DMS153 (cell line): ENCODE measurements around the gene RDH8.

Source experiments
- DNase-seq: peaks from one replicate; lab custom pipeline; 2025; lab: John Stamatoyannopoulos, UW

Gene RDH8

DNA sequence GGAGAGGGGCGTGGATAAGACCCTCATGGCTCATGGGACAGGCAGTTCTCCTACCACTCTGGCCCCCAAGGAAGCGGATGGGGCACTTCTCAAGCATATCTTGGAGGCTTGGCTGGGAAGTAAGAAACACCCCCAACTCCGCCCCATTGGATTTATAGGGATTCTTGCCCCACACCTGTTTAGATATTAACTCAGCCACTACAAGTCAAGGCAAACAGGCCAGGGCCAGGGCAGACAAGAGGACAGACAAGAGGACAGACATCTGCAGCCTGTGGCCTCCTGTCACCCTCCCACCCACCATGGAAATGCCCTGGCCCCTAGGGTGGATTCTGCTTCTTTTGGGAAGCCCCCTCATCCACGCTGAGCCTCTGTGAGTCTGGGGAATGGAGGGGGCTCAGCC, 24.1 kb downstream of the RDH8 start:
- no peak for DNase-seq

GRCh38 chr19:10037809-10038208, 24.5 kb downstream of the RDH8 start:
- DNase-seq = no peak

DNA sequence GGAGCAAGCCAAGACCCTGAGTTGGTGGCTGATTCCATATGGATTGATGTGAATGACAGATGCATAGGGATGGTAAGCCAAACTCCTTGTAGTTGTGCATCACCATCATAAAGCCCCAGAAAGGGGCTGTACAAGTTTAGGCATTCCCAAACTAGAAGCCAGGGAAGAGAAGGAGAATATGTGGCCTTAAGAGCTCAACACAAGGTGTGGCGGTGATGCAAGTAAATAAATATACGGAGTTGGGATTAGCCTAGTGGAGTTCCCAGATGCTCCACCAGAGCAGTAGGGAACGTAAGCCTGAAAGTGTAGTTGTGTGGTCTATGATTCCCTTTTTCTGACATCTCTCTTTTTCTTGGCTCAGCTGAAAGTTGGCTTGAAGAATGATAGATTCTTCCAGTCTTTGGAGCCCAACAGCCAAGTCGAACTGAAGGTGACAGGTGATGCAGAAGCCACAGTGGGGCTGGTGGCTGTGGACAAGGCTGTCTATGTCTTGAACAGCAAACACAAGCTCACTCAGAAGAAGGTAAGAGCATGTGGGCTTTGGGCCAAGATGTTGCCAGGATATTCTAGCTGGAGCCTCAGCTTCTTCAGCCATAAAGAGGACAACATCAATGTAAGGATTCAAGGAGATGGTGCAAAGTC, 30.1 kb downstream of the RDH8 start:
- DNase-seq = no peak

DNA sequence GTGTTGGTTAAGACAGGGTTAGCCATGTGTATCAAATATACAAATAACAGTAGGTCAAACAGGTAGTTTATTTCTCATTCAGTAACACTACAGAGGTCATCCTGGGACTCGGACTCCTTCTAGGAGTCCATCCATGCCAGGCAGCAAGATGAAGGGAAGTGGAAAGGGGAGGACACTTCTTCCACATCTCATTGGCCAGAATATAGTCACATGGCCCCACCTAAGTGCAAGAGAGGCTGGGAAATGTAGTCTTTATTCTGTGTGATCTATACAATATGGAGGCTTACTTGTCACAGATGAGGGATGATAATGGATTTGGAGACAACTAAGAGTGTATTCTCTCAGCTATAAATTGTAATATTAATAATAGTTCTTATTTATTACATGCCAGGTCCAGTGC, 31.1 kb downstream of the RDH8 start:
- no peak for DNase-seq

DNA sequence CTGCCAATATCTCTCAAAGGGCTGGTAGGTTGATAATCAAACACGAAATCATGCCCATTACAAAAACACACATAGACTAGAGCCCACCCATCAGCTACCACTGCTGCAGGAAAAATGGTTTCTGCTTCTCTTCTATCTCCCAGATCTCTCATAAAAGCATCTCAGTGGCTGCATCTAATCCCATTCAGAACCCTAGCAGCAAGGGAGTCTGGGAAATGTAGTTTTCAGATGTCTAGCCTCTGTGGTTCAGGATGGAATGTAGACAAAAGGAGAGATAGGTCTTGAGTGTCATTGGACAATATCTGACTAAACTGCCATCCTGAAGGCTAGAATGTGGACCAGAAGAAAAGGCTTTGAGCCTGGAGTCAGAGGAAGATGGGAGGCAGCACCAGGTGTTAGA, 32.1 kb downstream of the RDH8 start:
- no peak for DNase-seq

DNA sequence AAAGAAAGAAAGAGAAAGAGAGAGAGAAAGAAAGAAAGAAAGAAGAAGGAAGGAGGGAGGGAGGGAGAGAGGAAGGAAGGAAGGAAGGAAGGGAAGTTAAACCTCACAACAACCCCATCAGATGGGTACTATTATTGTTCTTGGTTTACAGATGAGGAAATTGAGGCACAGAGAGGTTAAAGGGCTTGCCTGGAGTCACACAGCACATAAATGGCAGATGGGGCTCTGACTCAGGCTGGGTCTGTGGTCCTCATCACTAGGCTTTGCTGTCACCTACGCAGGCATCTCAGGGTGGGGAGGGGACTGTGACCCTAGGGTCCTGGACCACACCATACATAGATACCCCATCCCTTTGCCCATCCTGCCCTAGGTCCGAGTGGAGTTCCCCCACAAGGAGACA, 36.3 kb downstream of the RDH8 start:
- no peak for DNase-seq

- DNase-seq = no peak
These were observed 39.5 kb downstream of the RDH8 start for GRCh38 chr19:10052602-10053360.

DNA sequence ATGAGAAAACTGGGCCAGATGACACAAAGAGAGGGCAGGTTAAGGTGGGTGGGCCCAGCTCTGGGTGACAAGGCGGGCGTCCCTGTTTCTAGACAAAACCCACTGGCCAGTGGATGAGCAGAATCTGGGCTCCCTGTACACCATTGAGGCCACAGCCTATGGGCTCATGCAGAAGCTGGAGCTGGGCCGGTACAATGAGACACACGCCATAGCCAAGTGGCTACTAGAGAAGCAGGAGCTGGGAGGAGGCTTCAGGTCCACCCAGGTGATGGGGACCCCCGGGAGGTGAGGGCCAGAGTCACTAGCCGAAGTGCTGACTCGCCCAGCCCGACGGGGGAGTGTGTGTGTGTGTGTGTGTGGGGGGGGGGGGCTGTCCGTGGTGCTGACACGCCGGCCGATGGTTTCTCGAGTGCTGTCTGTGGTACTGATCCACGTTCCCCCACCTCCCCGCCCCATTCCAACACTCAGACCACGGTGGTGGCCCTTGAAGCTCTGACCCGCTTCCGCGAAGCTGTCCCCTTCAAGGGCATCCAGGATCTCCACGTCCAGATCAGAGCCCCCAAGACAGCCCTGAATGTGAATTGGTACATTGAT, 48.5 kb downstream of the RDH8 start:
- DNase-seq = no peak

- no peak for DNase-seq
These were observed 54.9 kb downstream of the RDH8 start for GRCh38 chr19:10068205-10068604.

- DNase-seq = no peak
These were observed 55.8 kb downstream of the RDH8 start for GRCh38 chr19:10069046-10069445.

DNA sequence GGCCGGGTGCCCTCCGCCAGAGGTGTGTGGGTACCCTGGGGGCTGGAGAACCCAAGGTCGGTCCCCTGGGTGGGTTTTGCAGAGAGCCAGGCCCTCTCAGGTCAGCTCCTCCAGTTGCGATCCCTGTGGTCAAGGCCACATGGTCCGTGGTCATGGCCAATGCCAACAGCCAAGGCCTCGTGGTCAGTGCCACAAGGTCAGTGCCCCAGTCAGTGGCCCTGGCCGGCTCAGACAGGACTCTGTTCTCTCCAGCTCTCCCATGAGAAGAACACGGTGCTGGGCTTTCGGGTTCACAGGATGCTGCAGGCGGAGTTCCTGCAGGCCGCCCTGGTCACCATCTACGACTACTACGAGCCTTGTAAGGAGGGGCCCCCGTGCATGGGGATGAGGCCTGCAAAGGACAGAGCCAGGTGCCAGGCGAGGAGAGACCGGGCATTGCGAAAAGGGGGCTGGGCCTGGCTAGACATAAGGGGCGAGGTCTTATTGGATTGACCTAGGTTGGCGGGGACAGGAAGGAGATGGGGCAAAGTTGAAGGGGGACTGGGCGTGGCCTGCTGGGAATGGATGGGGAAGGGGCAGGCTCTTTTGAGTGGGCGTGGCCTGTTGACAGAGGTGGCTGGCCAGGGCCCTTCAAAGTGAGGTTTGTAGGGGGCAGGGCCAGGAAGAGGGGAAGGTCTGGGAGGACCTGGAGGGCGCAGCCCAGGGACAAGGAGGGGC, 57.6 kb downstream of the RDH8 start:
- no peak for DNase-seq
